HG02588 (cell line): ENCODE measurements around the gene NLGN4X.
"Not testable (repeated sequence)": the region's sequence is repeated elsewhere in the genome, so short reads cannot be mapped to it uniquely, and the experiment has no call there.

Experiments used
- ATAC-seq: cut with Tn5 transposase; IDR thresholded peaks from one replicate; pipeline ENCODE4 v1.9.1; 2021; ENCODE audit warnings: mild to moderate bottlenecking, moderate library complexity; ENCODE audit not compliant: unreplicated experiment

NLGN4X gene

DNA sequence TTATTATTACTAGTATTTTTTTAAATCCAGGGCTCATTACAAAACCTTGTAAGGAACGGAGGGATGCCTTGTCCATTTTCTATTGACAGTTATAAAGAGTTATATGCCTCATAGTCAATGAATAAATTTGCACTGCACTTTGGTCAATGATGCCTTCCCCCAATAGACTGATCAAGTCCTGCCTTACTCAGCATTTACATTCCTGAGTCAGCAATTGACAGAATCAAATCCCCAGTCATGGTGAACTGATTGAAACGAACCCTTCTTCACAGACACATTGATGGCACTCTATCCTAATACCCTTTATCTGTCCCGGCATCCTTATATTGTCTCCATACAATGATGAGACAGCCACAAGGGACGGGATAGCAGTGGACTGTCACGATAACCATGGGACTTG, 213.2 kb downstream of the NLGN4X start:
- no peak for ATAC-seq

DNA sequence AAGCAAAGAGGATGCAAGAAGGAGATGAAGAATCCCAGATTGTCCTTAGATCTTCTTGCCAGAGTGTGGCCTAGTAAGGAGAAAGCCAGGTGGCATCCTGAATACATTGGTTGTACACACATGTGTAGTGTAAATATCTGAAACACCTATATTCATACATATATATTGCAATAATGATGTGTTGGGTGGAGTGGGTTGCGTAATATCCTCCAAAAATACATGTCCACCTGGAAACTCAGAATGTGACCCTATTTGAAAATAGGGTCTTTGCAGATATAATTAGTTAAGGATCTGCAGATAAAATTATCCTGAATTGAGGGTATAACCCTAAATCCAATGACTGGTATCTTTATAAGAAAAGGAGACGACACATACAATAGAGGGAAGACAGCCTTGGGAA, 216.3 kb downstream of the NLGN4X start:
- ATAC-seq = no peak

DNA sequence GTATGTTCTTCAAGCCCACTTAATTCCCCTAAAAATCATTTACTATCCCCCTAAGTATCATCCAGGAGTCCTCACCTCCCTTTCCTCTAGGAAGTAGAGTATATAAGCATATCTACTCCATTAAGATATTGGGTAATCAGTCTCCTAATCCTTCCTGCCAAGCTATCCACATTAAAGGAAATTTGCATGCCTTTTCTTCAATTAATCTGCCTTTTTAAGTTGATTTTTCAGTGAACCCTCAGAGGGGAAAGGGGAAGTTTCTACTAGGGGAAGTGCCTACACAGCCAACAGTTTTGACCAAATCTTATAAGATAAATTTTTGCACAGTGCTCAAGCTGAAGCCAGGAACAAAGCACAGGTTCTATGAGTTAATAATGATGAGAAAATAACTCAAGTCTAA, 222.8 kb downstream of the NLGN4X start:
- ATAC-seq = no peak

DNA sequence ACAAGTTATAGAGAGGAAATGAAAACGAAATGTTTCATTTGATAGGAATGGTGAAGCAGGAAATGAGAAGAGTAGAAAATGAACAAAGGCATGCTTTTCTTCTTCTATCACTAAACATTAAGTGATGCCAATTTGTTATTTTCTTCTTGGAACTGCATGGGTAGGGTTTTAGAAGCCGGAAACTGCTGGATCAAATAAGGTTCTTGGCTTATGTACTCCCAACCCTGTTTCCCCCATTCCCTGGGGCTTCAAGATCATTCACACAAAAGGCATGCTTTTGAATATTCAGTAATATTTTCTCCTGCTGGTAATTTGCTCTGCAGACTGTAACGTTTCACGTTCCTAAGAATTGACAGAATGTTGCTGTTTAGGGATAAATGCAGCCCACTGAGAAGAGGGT, 224.1 kb downstream of the NLGN4X start:
- ATAC-seq = no peak

DNA sequence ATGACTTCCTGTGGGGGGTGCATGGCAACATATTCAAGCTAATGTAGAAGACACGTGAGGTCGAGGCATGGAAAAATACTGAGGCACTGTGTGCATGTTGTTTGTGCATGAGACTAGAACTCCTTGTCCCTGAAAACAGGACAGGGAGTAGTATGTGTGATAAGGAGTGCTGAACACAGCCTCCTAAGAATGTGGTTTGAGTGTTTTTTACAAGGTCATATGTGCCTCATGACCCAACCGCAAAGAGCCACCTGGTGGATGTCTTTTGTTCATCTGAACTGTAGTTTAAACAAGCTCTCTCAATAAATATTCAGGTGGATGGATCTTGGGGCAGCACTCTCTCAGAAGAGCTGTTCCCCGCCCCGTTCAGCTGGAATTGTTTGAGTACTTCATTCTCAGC, 226.6 kb downstream of the NLGN4X start:
- ATAC-seq = no peak

DNA sequence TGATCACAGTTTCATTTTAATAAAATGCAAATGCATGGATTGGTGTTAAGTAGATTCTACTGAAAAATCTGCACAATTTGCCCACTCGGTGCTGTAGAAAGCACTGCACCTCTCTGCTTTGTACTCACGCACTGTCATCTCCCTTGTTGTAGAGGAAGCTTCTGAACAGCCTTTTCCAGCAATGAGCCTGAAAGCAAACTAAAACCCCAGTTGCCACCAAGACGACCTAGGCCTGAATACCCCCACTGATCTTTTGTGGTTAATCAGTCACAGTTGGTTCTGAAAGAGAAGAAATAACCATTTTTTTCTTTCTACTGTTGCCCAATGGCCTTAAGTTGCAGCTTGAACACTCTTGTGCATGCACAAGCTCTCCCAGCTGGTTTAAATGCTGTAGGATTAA, 229.8 kb downstream of the NLGN4X start:
- no peak for ATAC-seq

DNA sequence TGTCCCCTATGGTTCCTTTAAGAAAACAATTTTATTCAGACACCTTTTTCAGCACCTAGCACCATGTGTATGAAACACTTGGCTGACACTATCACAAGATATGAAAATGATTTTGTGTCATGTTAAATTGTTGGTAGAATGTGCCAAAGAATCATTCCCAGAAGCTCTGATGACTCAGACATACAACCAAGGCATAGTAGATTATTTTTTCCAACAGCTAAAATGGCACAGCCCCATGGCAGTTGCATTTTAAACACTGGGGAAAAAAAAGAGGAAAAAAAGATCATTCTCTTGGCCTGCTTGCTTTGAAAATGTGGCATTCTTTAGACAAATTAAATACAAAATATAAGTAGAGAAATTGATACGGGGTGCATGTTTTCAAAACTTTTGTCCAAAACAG, 230.2 kb downstream of the NLGN4X start:
- ATAC-seq = no peak

DNA sequence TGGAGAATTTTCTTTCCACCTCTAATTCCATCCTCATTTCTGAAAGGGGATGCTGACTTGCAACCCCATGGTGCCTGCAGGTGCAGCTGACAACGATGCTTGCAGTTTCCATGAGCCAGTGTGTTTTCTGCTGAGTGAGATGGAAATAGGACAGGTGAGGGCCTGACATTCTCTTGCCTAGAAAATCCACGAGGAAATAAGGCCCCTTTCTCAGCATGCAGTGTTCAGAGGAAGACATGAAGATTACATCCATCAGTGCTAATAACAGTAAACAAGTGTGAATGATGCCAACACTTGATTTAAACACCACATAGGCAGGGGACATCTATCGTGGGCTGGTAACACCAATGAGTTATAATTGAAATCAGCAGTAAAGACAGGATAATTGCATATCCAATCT, 237.3 kb downstream of the NLGN4X start:
- ATAC-seq = no peak

DNA sequence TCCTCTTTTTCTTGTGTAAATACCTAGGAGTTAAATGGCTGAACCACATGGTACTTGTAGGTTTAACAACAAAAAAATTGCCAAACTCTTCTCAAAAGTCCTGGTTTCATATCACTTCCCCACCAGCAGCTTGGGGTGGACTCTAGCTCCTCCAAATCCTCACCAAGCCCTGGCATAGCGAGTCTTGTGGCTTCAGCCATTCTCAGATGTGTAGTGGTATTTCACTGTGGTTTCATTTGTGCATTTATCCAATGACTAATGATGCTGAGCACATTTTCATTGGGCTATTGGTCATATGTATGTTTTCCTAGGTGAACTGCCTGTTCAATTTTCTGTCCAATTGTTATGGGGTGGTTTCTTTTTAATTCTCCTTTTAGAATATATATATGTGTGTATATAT, 249.3 kb downstream of the NLGN4X start:
- no peak for ATAC-seq

DNA sequence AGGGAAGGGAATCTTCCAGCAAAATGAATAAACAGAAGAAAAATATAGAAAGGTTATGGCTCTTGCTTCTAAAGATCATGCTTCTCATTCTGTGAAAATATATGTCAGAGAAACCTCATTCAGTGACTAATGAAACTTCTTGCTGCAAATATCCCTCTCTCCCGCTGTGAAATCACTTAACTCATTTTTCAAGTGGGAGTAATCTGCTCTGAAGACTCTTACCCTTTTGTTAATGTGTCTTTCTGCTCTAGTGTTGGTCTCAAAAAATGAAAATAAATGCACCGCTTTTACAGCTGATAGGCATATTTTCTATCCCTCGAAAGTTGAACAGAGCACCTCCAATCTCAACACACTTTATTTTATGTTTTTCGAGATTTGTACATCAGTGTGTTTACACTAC, 252.3 kb downstream of the NLGN4X start:
- no peak for ATAC-seq

DNA sequence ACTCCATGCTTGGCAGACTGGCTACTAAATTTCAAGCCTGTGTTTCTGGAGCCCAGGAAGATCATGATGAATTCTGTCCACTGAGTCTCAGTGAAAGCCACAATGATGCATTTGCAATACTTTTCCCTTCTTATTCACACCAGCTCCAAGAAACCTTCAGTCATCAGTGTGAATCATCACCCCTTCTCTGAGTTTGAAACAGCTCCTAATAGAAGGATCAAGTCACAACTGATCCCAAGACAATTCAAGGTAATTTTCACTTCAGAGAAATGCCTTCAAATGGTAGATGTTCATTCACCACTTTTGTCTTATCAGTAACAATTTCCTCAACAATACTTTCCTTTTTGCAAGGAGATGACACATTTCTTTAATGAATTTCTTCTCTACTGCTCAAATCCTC, 257.4 kb downstream of the NLGN4X start:
- no peak for ATAC-seq

DNA sequence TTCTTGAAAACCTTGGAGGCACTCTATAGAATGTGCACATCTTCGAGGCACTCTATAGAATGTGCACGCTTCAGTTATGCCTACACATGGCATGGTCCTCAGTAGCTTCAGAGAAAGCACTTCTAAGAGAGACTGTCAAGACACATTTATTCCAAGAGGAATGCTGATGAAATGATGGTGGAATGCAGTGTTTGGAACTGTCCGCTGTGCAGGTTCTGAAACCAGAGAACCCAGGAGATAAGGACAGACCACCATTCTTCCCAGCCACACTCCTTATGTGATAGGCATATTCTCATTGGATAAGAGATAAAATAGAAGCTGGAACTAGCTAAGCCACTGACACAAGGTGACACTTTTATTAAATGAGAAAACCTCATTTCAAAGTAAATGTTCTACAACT, 263.3 kb downstream of the NLGN4X start:
- no peak for ATAC-seq

DNA sequence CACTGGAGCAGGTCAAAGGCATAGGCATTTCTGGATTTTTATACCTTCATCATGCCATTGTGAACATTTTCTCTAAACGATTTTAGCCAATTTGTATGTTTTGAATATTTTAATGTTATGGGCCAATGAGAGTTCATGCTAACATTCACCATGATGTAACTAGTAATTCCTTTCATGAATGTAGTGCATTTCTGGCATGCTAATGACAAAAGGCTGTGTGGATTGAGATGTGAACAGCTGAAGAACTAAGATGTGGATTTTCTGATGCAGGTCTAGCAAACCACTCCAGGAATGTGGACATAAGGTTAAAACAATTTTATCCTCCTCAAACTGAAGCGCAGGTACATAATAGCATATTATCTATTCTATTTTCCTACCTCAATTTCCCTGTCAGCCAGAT, 269.4 kb downstream of the NLGN4X start:
- ATAC-seq = no peak

DNA sequence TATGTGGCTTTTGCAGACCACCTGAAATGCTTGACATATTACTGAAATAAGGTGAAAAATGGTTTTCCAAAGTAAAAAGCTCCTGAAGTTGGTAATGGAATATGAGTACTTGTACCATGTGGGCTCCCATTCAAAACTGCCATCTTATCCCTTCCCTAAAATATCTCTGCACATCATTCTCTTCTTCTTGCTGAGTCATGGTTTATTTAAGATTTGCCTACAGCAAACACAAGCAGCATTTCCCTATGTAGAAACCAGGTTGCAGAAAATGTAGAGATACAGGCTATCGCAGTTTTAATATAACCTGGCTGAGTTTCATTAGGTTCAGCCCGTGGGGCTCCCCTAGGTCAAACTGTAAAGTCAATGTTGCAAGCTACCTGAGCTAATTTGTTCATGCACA, 270.1 kb downstream of the NLGN4X start:
- no peak for ATAC-seq

DNA sequence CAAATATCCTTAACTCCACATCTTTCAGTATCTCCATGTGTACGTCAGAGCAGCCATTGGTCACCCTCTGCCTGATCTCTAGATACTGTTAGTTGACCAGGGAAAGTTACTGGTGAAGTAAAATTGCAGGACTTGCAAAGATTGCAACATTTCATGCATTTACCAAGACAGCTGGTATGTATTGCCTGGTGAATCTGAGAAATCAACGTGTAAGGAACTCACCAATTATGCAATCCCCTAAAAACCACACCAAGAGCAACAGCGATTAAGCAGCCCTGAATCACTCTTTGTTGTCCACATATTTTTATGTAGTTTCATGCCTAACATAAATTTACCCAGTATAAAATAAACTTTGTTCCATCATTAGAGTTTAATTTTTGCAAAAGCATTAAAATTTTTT, 271.2 kb downstream of the NLGN4X start:
- no peak for ATAC-seq

DNA sequence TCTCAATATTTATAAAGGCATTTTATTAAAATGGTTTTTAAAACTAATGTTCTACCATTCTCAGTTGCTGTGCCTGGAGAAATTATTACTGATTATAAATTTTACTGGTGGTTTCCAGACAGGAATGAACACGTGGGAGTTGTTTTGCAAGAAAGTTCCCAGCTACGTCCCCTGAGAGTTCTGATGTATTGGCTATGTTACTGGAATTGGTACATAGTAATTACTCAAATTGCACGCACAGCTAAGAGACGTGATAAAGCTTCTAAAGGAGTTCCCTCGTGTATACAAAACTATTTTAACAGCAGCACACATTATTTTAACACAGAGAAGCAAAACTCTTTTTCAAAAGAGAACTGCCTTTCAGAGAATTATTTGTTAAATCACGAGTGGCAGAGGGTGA, 292.2 kb downstream of the NLGN4X start:
- no peak for ATAC-seq

DNA sequence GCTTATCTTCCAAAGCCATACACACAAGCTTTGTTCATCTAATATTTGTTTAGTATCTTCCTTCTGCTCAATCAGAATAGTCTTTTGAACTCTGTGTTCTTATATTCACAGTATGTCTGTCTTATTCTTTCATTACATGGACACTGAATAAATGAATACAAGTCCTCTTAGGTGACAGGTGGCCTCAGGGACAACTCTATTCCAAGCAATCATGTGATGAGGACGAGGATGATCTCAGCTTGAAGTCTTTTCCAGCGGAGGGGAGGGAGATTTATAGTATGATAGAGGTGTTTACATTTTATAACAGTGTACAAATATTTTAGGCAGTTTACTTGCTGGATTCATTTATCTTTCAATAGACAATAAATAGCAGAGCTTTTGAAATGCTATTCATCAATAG, 300.4 kb downstream of the NLGN4X start:
- no peak for ATAC-seq

DNA sequence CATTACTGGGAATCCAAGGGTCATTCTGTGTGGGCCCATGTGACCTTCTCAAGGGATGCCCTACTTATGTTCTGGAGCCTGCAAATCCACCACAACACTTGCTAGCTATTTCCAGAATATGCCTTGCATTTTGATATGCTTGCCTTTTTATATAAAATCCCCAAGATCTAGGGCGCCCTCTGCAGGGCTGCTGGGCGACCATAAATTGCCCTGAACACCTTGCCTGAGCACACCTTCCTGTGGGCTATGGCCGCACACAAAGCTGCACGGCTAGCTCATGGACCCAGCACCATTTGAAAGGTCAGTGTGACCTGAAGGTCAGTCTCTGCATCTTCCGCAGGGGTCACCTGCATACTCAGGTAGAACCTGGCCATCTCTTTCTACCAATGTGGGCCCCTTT, 311.7 kb downstream of the NLGN4X start:
- no peak for ATAC-seq

DNA sequence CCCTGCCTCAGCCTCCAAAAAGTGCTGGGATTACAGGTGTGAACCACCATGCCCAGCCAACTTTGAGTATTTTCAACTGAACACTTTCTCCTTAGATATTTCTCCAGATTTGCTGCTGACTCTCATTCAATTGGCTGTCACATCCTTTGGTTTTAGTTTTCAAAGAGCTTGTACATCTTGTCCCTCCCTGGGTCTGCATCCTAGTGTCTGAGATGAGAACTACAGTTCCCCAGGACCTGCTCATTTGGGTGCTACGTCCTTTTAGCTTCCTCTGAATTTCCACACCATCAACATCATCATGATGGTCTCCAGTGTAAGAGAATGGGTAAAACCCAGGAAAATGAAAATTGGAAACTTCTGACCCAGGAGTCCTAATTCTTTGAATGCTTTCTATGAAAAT, 312.9 kb downstream of the NLGN4X start:
- no peak for ATAC-seq

DNA sequence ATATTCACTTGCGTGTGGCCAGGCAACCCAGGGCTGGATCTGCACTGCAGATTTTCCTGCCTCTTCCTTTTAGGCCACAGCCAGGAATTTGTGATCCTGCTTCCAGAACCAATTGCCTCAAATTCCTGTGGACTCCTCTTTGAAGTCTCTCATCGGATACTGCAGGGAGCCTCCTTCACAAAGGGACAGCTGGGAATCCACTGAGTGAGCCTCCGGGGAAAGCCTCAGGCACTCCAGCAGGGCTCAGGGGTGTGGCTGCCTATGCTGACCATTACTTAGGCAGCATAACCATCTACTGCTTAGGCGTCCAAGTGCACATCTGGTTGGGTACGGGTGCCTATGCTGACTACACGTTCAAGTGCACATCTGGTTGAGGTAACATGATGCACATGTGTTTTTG, 321.5 kb downstream of the NLGN4X start:
- ATAC-seq = no peak

DNA sequence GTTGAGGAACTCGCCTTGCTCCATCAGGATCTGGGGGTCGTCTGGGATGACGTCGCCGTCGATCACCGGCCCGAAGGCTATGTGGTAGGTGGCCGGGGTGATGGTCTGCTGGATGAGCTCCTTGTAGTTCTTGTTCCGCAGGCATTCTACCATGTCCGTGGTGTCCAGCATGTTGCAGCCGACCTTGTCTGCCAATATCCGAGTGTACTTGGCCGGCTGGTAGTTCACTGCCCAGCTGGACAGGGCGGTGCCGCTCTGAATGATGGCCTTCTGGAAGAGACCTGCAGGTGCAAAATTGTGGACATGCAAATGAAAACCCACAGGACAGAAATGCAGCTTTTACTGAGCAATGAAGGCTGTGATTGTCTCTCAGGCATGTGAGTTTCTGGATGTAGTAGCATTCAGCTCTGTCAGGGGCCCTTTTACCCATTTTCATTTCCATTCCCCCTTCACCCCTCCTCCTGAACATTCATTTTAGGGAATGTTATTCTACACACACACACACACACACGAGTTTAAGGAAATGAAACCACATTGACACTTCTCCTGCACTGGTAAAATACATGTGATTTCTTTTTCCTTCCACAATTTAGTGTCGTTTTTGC, 325.0 kb downstream of the NLGN4X start:
- not testable (repeated sequence) for ATAC-seq

DNA sequence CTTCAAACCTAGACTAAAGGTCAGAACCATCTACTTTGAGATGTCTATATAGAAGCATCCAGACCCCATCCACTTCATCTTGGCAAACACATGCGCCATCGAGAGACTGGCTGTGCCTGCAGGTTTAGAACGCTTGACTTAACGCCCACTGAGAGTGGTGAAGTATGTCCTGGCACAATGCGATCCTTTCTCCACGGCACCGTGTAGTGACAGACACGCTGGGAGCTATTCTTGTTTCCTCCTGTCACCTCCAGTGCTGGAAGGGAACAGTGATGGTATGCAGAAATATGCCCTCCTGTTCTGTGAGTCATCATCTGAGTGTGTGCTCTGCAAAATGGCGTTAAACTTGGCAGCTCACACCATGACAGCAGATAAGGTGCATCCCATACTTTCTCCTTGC, 330.2 kb downstream of the NLGN4X start:
- ATAC-seq = no peak

DNA sequence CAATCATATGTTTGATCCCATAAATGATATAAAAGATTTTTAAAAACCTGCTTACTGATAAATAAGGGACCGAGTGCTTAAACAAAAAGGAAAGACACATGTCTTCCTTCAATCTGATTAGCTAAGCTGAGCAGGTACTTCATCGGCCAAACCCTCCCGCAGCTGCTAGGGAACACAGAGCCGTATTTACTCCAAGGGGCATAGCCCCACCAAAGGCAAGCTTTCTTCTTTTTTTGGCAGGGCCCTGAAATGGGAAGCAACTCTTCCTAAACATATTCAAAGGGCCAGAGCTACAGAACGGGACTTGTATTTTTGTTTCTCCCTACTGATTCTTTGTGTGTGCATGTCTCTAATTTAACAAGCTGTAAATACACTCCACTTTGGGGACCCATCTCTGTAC, 337.3 kb downstream of the NLGN4X start:
- no peak for ATAC-seq
